HEK293T (cell line): Measurements from ENCODE around the gene ANKDD1A.

Source experiments
- CTCF ChIA-PET: fragments of 350-600 bp; formaldehyde crosslinking; extraction: SDS; loops from one replicate; lab custom pipeline; 2021; ENCODE audit warnings: antibody characterized with exemption, inconsistent platforms; lab: Yijun Ruan, JAX
- POLR2A ChIA-PET: fragments of 350-600 bp; formaldehyde crosslinking; extraction: SDS; loops from one replicate; lab custom pipeline; 2020; ENCODE audit warnings: antibody characterized with exemption, inconsistent platforms; lab: Yijun Ruan, JAX
- DNase-seq: peaks from one replicate; pipeline ENCODE4 v3.0.0; 2012; ENCODE audit warnings: mixed read lengths; ENCODE audit errors: extremely low spot score
- ARNT ChIP-seq: fragments of 450-650 bp; IDR thresholded peaks from 2 replicates; pipeline ENCODE4 v1.6.1; 2017; ENCODE audit warnings: mild to moderate bottlenecking
- BHLHE40 ChIP-seq: fragments of 450-650 bp; IDR thresholded peaks from 2 replicates; pipeline ENCODE4 v1.6.1; 2016; ENCODE audit warnings: mild to moderate bottlenecking, moderate library complexity, borderline replicate concordance
- CTBP1 ChIP-seq: fragments of 450-650 bp; IDR thresholded peaks from 2 replicates; pipeline ENCODE4 v1.6.1; 2016; ENCODE audit warnings: borderline replicate concordance
- ELF4 ChIP-seq: fragments of 450-650 bp; IDR thresholded peaks from 2 replicates; pipeline ENCODE4 v1.6.1; 2017; ENCODE audit warnings: antibody characterized with exemption
- FOXA1 ChIP-seq: fragments of 450-650 bp; IDR thresholded peaks from 2 replicates; pipeline ENCODE4 v1.6.1; 2016; ENCODE audit warnings: mild to moderate bottlenecking
- FOXK2 ChIP-seq: fragments of 450-650 bp; IDR thresholded peaks from 2 replicates; pipeline ENCODE4 v1.6.1; 2016; ENCODE audit warnings: mild to moderate bottlenecking
- FOXM1 ChIP-seq: fragments of 450-650 bp; IDR thresholded peaks from 2 replicates; pipeline ENCODE4 v1.6.1; 2017; ENCODE audit warnings: mild to moderate bottlenecking, borderline replicate concordance
- HDGF ChIP-seq: fragments of 450-650 bp; IDR thresholded peaks from 2 replicates; pipeline ENCODE4 v1.6.1; 2017; ENCODE audit warnings: antibody characterized with exemption, borderline replicate concordance
- L3MBTL2 ChIP-seq: fragments of 450-650 bp; conservative IDR thresholded peaks from 2 replicates; pipeline ENCODE4 v1.6.1; 2016; ENCODE audit warnings: mild to moderate bottlenecking
- LEF1 ChIP-seq: fragments of 450-650 bp; IDR thresholded peaks from 2 replicates; pipeline ENCODE4 v1.6.1; 2017; ENCODE audit warnings: mild to moderate bottlenecking, borderline replicate concordance
- NFRKB ChIP-seq: fragments of 450-650 bp; IDR thresholded peaks from 2 replicates; pipeline ENCODE4 v1.6.1; 2016; ENCODE audit warnings: mild to moderate bottlenecking, moderate library complexity
- PKNOX1 ChIP-seq: fragments of 450-650 bp; IDR thresholded peaks from 2 replicates; pipeline ENCODE4 v1.6.1; 2016
- SP1 ChIP-seq: fragments of 450-650 bp; IDR thresholded peaks from 2 replicates; pipeline ENCODE4 v1.6.1; 2017
- SUZ12 ChIP-seq: fragments of 450-650 bp; IDR thresholded peaks from 2 replicates; pipeline ENCODE4 v1.6.1; 2016; ENCODE audit warnings: mild to moderate bottlenecking
- TARDBP ChIP-seq: fragments of 450-650 bp; IDR thresholded peaks from 2 replicates; pipeline ENCODE4 v1.6.1; 2016
- ZNF384 ChIP-seq: fragments of 450-650 bp; IDR thresholded peaks from 2 replicates; pipeline ENCODE4 v1.6.1; 2016

The ANKDD1A gene

GRCh38 chr15:64928626-64929220, 17.0 kb downstream of the ANKDD1A start:
- CTCF ChIA-PET: interaction anchor here (0.7 kb wide), 1 partner anchor 47 kb away, joined by 4 read pairs; no protein-coding TSS in a partner anchor
- POLR2A ChIA-PET: interaction anchor here (0.5 kb wide), 1 partner anchor 86 kb away, joined by 3 read pairs; no protein-coding TSS in a partner anchor
- no peak for DNase-seq
- TF ChIP-seq FOXK2: no peak
- no peak for TF ChIP-seq TARDBP
- TF ChIP-seq FOXA1: no peak
- no peak for TF ChIP-seq CTBP1
- no peak for TF ChIP-seq LEF1
- no peak for TF ChIP-seq BHLHE40
- TF ChIP-seq FOXM1: no peak
- no peak for TF ChIP-seq NFRKB
- TF ChIP-seq ARNT: no peak
- no peak for TF ChIP-seq PKNOX1
- no peak for TF ChIP-seq SUZ12

GRCh38 chr15:64930019-64930652, 18.4 kb downstream of the ANKDD1A start:
- POLR2A ChIA-PET: no interaction called here
- DNase-seq: no peak

GRCh38 chr15:64930778-64931371, 19.2 kb downstream of the ANKDD1A start:
- ChIA-PET POLR2A (no interaction called here), CTCF (interaction anchor here (0.6 kb wide), 1 partner anchor 496 kb away, joined by 4 read pairs; no protein-coding TSS in a partner anchor)
- no peak for TF ChIP-seq FOXM1
- no peak for DNase-seq

More at GRCh38 chr15:64930019-64930652, 18.4 kb downstream of the ANKDD1A start:
- TF ChIP-seq PKNOX1 (no peak), TARDBP (no peak), L3MBTL2 (no peak), NFRKB (no peak), FOXM1 (no peak), ELF4 (no peak), ARNT (no peak), LEF1 (no peak), SUZ12 (no peak), BHLHE40 (no peak), SP1 (no peak)
- CTCF ChIA-PET: interaction anchor here (0.6 kb wide), 1 partner anchor 497 kb away, joined by 4 read pairs; no protein-coding TSS in a partner anchor

- DNase-seq: no peak
- CTCF ChIA-PET: no interaction called here
- POLR2A ChIA-PET: no interaction called here
- TF ChIP-seq BHLHE40 (no peak), ELF4 (no peak), FOXA1 (no peak), NFRKB (no peak), PKNOX1 (no peak), SP1 (no peak), ZNF384 (no peak), FOXK2 (no peak), L3MBTL2 (no peak), TARDBP (no peak), CTBP1 (no peak), SUZ12 (no peak), ARNT (no peak)
Observed at GRCh38 chr15:64931381-64931780, 19.7 kb downstream of the ANKDD1A start.

- DNase-seq: no peak
- ChIA-PET CTCF (no interaction called here), POLR2A (no interaction called here)
- TF ChIP-seq TARDBP (no peak), L3MBTL2 (no peak), FOXM1 (no peak), SUZ12 (no peak), CTBP1 (no peak), ZNF384 (no peak), LEF1 (no peak)
Observed at GRCh38 chr15:64934023-64934422, 22.3 kb downstream of the ANKDD1A start.

GRCh38 chr15:64938192-64938591, 26.5 kb downstream of the ANKDD1A start:
- ChIA-PET POLR2A (no interaction called here), CTCF (interaction anchor here (0.6 kb wide), 1 partner anchor 45 kb away, joined by 8 read pairs; no protein-coding TSS in a partner anchor)
- DNase-seq: no peak
- TF ChIP-seq SP1 (no peak), TARDBP (no peak), BHLHE40 (no peak), ELF4 (no peak), ARNT (no peak), L3MBTL2 (no peak), SUZ12 (no peak), LEF1 (no peak), HDGF (no peak), FOXM1 (no peak), PKNOX1 (no peak), ZNF384 (no peak), FOXA1 (no peak), NFRKB (no peak), CTBP1 (no peak)
